HG02973 (cell line): ENCODE results near the gene VIL1.

Source experiments
- ATAC-seq: cut with Tn5 transposase; IDR thresholded peaks from one replicate; pipeline ENCODE4 v1.9.1; 2021; ENCODE audit warnings: moderate library complexity; ENCODE audit not compliant: unreplicated experiment

The VIL1 gene

DNA sequence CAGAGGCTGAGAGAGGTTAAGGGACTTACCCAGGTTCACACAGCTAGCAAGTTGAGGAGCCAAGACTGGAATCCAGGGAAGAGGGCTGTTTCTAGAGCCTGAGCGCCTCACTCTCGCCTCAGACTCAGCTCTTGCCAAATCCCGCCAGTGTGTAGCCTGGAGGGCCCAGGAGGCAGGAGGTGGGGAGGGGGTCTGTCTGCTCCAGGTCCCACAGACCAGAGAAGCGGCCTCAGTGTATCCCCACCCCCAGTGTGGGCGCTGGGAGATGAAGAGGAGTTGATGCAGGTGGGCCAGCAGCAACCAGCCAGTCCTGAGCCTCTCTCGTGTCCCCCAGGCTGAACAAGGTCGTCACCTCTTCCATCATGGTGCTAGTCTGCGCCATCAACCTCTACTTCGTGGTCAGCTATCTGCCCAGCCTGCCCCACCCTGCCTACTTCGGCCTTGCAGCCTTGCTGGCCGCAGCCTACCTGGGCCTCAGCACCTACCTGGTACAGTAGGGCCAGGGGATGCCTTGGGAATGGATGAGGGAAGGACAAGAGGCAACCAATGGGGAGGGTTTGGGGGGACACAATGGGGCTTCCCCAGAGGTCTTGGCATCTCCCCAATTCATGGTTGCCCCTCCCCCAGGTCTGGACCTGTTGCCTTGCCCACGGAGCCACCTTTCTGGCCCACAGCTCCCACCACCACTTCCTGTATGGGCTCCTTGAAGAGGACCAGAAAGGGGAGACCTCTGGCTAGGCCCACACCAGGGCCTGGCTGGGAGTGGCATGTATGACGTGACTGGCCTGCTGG, 24.4 kb upstream of the VIL1 start:
- ATAC-seq, result no peak

DNA sequence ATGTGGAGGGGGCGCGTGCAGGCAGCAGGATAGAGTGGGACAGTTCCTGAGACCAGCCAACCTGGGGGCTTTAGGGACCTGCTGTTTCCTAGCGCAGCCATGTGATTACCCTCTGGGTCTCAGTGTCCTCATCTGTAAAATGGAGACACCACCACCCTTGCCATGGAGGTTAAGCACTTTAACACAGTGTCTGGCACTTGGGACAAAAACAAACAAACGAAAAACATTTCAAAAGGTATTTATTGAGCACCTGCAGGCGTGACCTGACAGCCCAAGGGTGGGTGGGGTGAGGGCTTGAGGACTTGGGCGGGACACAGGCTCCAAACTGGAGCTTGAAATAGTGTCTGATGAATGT, 23.9 kb upstream of the VIL1 start:
- no peak for ATAC-seq

DNA sequence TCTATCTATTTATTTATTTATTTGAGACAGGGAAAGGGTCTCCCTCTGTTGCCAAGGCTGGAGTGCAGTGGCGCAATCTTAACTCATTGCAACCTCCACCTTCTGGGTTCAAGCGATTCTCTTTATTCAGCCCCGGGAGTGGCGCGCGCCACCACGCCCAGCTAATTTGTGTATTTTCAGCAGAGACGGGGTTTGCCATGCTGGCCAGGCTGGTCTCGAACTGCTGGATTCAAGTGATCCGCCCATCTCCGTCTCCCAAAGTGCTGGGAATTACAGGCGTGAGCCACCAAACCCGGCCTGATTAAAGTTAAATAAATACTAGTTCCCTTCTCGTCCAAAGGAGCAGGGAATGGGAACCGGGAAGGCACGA, 23.5 kb upstream of the VIL1 start:
- no peak for ATAC-seq

DNA sequence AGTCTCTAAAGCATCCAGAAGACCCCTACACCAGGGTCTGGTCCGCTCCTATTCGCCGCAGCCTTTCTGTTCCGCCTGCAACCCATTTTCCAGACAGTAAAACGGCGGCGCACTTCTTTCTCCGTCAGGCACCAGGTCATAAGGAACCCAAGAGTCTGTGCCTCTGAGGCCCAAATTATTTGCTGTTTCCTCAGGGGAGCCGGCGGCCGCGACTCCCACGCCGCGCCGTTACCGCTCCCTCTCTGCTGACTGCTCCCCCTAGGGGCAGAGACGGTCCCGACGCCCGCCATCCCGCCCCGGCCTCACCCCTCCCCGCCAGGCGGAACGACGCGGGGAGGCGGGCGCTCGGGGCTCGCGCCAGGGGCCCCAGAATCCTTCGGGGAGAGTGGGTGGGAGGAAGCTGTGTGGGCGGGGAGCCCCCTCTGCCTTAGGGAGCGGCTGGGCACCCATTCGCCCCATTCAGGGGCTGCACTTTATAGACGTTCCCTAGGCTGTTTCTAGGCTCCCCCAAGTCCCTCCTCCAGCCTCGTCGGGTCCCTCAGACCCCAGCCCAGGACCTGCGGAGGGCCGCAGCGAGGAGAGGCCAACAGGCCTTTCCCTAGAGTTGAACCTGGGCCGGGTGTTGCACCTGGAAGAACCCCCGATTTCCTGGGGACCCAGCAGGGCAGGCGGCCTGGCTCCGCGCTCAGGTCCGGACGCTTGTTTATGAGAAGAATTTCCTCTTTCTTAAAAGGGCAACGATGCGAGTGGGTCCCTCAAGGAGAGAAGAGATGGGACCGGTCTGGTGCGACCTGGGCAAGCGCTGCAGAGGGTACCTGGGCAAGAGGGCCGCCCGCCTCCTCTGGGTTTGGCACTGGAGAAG, 22.9 kb upstream of the VIL1 start:
- peak; percentile 49 for ATAC-seq

DNA sequence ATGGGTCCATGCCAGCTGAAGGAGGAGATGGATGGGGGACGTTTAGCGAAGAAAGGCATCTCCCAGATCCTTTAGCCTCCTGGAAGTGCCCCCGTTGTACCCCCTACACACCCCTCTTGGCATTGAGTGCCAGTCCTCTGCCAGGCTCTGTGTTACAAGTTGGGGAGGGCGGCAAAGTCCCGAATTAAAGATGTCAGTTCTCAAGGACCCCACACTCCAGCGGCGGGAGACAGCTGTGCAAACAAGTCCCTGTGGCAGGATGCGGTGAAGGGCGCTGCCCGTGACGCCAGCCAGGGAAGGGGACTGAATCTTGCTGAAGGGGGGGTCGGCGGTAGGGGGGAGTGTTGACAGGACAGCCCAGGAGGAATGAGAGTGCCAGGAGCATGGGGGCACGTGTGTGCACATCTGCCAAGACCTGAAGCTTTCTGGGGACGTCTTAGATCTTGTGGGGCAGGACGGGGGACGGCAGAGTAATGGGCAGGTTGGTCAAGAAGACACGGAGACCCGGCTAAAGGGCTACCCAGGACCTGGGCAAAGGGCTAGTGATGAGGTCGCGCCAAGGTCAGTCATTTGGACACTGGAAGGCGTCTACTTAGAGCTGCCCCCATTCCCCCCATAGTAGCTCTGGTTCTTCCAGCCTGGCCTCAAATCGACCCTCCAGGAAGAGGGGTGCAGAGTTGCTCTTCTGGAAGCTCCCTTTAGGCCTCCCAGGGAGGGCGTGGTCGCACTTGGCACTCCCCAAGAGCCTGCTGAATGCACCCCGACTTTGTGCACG, 22.0 kb upstream of the VIL1 start:
- no peak for ATAC-seq

DNA sequence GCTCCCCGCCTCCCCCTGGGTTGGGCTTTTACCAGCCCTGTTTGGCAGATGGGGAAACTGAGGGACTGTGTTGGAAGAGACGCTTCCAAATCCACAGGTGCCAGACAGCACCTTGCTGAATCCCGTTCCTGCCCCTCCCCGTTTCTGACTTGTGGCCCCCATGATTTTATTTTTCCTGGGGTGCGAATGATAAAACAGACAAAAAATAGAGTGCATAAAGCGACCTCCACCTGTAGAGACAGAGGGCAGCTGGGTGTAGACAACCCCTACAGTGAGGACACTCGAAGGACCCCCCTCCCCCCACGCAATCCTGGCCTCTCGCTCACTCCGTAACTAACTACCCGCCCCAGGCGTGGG, 21.5 kb upstream of the VIL1 start:
- ATAC-seq, result no peak

DNA sequence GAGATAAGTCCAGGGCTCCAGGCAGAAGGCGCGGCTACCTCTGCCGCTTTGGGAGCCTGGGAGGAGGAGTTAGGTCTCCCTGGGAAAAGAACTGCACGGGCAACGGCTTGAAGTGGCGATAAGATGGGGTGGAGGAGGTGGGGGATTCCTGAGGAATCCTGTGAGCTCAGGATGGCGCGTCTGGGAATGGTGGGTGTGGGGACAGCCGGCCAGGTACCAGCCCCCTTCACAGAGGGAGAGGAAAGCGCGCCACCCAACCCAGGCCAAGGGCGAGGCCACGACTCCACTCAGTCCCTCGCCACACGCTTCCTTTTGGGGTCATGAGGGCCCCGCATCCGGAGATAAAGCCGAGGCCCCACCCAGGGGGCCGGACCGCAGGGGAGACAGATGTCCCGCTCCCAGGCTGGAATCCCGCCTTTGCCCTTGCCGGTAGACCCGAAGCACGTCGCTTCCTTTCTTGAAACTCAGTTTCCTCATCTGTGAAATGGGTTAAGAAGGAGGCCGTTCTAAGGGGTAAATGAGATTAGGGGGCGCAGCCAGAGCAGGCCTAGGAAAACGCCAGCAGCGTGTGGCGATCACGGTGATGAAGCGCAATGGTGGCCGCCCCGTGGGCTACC, 21.0 kb upstream of the VIL1 start:
- no peak for ATAC-seq

DNA sequence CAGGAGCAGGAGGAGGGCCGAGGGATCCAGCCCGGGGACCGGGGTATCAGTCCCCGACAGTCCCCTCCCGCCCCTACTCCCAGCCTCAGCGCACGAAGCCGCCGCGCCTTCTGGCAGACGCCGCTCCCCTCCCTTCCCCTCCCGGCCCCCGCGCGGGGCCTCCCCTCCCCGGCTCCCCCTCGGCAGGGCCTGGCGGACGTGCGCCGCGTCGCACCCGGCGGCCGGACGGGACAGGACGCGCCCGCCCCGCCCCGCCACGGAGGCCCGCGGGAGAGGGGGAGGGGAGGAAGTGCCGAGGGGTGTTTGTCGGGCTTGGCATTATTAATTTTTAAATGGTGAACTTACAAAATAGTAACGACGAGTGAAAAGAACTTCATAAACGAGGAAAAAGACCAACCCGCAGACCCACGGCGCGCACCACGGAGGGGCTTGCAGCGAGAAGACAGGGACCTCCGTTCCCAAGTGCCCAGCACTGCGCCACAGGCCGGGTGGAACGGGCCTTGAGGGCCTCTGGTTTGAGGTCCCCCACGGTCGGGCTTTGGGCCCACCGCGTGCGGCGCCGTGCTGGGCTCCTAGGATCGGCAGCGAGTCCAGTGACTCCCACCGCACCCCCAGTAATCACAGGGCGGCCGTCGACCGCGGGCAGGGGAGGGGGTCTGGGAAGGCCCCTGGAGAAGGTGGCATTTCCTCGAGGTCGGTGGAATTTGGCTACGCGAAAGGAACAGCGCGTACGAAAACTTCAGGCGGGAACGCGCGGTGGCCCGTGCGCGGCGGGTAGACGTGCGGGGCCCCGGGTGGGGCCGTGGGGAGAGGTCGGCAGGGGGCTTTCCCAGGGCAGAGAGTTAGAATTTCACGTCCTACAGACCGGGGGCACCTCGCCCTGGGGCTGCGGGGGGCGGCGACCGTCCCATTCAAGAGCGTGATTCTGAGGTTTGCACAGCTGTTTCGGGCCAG, 20.2 kb upstream of the VIL1 start:
- peak; percentile 26 for ATAC-seq

DNA sequence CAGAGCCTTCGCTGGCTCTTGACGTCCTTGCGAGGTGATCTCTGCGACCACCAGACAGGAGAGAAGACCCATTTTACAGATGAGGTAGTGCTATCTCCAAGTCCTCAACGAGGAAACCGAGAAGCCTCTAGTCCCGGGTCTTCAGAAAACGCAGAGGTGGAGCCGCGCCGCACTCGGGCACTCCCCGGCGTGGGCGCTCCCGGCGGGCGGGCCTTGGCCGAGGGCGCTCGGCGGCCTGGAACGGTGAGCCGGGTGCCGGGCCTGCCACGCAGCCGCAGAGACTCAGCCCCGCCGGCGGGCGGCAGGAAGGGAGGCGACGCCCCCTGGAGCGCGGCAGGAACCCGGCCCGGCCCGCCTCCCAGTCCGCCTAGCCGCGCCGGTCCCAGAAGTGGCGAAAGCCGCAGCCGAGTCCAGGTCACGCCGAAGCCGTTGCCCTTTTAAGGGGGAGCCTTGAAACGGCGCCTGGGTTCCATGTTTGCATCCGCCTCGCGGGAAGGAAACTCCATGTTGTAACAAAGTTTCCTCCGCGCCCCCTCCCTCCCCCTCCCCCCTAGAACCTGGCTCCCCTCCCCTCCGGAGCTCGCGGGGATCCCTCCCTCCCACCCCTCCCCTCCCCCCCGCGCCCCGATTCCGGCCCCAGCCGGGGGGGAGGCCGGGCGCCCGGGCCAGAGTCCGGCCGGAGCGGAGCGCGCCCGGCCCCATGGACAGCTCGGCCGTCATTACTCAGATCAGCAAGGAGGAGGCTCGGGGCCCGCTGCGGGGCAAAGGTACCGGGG, 19.3 kb upstream of the VIL1 start, which contains the start of gene CTDSP1:
Gene CTDSP1 (plus strand): TSS at position 478 of the 776 bp plus-strand sequence. CDS start 223 bp downstream, at position 701.
- ATAC-seq, result peak; percentile 35

DNA sequence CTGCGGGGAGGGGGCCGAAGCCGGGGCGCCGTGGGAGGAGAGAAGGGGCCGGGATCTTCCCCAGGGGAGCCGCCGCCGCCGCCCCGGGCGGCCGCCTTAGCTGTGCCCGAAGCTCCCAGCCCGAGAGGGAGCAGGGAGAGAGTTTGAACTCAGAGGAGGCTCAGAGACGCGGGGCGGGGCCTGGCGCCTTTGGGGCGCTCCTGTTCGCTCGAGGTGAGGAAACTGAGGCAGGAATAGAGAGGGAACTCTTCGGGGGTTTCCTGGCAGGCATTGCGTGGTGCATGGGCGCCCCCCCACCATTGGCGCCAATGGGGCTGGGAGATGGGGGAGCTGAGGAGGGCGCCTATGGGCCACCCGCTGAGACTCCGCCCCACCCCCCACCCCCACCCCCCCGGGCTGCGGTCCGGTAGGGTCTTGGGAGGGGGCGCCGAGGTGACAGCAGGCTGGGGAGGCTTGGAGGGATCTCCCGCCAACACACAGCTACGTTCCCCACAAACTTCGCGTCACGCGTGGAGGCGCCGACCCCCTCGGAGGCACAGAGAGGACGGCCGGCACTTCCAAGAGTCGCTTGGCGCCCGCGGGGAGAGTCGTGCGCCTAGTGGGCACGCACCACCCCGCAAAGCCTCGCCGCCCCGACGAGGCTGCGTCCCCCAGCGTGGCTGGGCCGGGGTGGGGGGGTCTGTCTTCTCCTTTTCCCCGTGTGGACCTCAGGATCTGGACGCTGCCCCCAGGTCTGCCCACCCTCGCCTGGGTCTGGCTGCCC, 18.6 kb upstream of the VIL1 start:
- ATAC-seq, result no peak

DNA sequence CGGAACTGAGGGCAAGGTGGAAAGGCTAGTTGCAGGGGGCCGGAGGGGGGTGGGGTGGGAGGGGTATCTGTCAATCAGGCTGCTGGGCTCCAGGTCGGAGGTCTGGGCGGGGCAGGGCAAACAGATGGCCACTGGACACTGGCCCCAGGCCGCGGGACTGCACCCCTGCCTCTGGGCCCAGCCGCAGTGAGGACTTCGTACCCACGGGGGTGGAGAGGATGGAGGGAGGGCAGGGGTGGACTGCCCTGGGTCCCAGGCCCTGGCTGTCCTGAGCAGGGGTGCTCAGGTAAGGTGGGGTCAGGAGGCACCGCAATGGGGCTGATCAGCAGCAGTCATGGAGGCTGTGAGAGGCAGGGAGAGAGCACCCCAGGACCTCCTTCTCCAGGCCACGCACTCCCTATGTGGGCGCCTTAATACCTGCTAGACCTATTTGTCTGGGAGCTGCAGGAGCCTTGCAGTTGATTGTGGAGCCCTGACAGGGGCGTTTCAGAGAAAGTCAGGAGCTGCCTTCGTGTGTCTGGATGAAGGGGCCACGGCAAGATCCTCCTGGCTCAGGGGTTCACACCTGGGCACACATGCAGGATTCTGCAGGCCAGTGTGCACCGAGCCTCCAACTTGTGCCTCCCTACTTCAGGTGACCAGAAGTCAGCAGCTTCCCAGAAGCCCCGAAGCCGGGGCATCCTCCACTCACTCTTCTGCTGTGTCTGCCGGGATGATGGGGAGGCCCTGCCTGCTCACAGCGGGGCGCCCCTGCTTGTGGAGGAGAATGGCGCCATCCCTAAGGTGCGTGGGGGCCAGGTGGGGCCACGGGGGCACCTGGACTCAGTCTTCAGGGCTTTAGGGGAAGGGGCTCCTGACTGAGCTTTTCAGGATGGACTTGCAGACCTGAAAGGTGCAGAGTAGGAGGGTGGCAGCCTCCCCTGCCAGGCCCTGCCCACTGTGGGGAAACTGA, 17.7 kb upstream of the VIL1 start:
- ATAC-seq, result no peak

DNA sequence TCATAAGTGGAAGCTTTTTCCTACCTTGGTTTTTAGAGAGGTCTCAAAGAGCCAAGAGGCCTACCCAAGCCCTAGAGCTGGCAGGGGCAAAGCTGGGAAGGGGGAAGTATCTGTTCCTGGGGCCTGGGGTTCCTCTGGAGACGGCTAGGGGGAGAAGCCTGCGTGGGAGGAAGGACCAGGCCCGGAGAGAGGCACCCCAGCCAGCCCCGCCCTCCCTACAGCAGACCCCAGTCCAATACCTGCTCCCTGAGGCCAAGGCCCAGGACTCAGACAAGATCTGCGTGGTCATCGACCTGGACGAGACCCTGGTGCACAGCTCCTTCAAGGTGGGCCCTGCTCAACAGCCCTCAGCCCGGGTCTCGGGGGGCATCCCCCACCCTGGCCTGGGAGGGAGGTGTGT, 17.0 kb upstream of the VIL1 start:
- no peak for ATAC-seq

DNA sequence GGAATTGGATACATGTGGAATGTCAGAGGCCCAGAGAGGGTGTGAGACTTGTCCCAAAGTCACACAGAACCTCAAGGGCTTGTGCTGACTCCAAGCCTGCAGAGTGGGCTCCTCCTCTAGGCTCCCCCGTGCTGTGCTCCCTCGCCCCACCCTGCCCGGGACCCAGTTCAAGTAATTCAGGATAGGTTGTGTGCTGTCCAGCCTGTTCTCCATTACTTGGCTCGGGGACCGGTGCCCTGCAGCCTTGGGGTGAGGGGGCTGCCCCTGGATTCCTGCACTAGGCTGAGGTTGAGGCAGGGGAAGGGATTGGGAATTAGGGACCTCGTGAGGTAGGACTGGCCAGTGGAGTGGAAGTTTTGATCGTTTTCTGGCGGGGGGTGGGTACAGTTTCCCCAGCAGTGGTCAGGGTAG, 16.4 kb upstream of the VIL1 start:
- no peak for ATAC-seq

DNA sequence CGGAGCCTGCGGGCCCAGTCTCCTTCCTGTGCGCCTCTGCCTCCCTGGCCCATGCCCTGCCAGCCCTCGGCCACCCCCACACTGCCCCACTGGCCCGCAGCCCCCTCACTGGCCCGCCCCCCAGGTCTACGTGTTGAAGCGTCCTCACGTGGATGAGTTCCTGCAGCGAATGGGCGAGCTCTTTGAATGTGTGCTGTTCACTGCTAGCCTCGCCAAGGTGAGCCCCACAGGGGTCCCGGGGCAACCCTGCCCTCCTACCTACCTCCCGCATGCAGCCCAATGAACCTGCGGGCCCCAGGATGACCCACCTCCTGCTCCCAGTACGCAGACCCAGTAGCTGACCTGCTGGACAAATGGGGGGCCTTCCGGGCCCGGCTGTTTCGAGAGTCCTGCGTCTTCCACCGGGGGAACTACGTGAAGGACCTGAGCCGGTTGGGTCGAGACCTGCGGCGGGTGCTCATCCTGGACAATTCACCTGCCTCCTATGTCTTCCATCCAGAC, 16.0 kb upstream of the VIL1 start:
- ATAC-seq, result no peak

DNA sequence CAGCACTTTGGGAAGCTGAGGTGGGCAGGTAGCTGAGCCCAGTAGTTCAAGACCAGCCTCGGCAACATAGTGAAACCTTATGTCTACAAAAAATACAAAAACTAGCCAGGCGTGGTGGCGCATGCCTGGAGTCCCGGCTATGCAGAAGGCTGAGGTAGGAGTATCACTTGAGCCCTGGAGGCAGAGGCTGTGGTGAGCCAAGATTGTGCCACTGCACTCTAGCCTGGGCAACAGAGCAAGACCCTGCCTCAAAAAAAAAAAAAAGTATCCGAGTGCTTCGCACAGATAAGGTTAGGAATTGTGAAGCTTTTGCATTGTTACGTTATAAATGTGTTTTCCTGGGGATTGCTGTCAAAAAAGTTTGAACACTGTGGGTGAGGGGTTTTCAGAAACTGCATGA, 15.1 kb upstream of the VIL1 start:
- ATAC-seq, result no peak

DNA sequence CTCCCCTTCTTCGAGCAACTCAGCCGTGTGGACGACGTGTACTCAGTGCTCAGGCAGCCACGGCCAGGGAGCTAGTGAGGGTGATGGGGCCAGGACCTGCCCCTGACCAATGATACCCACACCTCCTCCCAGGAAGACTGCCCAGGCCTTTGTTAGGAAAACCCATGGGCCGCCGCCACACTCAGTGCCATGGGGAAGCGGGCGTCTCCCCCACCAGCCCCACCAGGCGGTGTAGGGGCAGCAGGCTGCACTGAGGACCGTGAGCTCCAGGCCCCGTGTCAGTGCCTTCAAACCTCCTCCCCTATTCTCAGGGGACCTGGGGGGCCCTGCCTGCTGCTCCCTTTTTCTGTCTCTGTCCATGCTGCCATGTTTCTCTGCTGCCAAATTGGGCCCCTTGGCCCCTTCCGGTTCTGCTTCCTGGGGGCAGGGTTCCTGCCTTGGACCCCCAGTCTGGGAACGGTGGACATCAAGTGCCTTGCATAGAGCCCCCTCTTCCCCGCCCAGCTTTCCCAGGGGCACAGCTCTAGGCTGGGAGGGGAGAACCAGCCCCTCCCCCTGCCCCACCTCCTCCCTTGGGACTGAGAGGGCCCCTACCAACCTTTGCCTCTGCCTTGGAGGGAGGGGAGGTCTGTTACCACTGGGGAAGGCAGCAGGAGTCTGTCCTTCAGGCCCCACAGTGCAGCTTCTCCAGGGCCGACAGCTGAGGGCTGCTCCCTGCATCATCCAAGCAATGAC, 14.4 kb upstream of the VIL1 start:
- ATAC-seq, result no peak
